SK-MEL-5 (cell line): ENCODE data around the gene ASPDH. TPM values are rescaled to one million over a fixed set of nuclear protein-coding genes. Genes with fewer than 3 reads are reported as not detected.

Experiments used
- DNase-seq: peaks from one replicate; pipeline ENCODE4 v3.0.0-alpha.2; 2016; ENCODE audit warnings: low read depth, low spot score
- in situ Hi-C: cut with HindIII; loops from 2 replicates; pipeline ENCODE4 v1.10.0; 2016; ENCODE audit warnings: low sequenced_read_pairs, high pct_unique_total_duplicates, low pct_unique_long_range_greater_than_20kb
- polyA plus RNA-seq, 2 experiments: library from polyadenylated mRNA; depleted of rRNA; stranded (reverse); fragments of >200 nt; gene quantifications; 2 replicates each; pipeline ENCODE4 v1.2.3, GENCODE V29; 2015
- total RNA-seq: library from RNA; depleted of rRNA; stranded (reverse); fragments of >200 nt; shearing (Covaris generic); gene quantifications from 2 replicates; pipeline ENCODE4 v1.2.3, GENCODE V29; 2014; rRNA removed

Gene ASPDH
- total RNA-seq = not detected in 2 replicates
- polyA plus RNA-seq (2015; cell fraction: cytosol; rRNA removed) = not detected in 2 replicates
- not detected in 2 replicates for polyA plus RNA-seq (2015; cell fraction: nucleus; rRNA removed)

- no peak for DNase-seq
- in situ Hi-C loops = no loop called here
Observed at GRCh38 chr19:50513746-50514345, at the start of gene ASPDH. ASPDH (minus strand) TSS chr19:50513913; CDS start chr19:50513823, 90 bp downstream.

- no peak for DNase-seq
- in situ Hi-C loops = no loop called here
Observed at GRCh38 chr19:50562996-50563395, 49.3 kb upstream of the ASPDH start.

- in situ Hi-C loops = no loop called here
- DNase-seq = no peak
Observed at GRCh38 chr19:50562329-50562728, 48.6 kb upstream of the ASPDH start.

- DNase-seq = no peak
- in situ Hi-C loops = no loop called here
Observed at GRCh38 chr19:50559636-50560035, 45.9 kb upstream of the ASPDH start.

GRCh38 chr19:50558449-50558848 is 44.7 kb upstream of the ASPDH start:
- DNase-seq = no peak
- in situ Hi-C loops = no loop called here

- in situ Hi-C loops = no loop called here
- no peak for DNase-seq
Observed at GRCh38 chr19:50558039-50558438, 44.3 kb upstream of the ASPDH start.

GRCh38 chr19:50557009-50557613 is 43.4 kb upstream of the ASPDH start:
- in situ Hi-C loops = no loop called here
- DNase-seq = no peak

- in situ Hi-C loops = no loop called here
Observed at GRCh38 chr19:50556282-50557008, 42.7 kb upstream of the ASPDH start.

GRCh38 chr19:50555450-50556281 is 42.0 kb upstream of the ASPDH start:
- in situ Hi-C loops = no loop called here
- no peak for DNase-seq

More at GRCh38 chr19:50556282-50557008, 42.7 kb upstream of the ASPDH start:
- peak; percentile 80 for DNase-seq

GRCh38 chr19:50555033-50555432 is 41.3 kb upstream of the ASPDH start:
- DNase-seq = no peak
- in situ Hi-C loops = no loop called here

GRCh38 chr19:50554212-50554611 is 40.5 kb upstream of the ASPDH start:
- in situ Hi-C loops = no loop called here
- DNase-seq = no peak

- in situ Hi-C loops = no loop called here
- DNase-seq = no peak
Observed at GRCh38 chr19:50553134-50553703, 39.5 kb upstream of the ASPDH start.

GRCh38 chr19:50552540-50552939 is 38.8 kb upstream of the ASPDH start:
- no peak for DNase-seq
- in situ Hi-C loops = no loop called here

GRCh38 chr19:50551715-50552187 is 38.0 kb upstream of the ASPDH start:
- in situ Hi-C loops = no loop called here
- DNase-seq = no peak

GRCh38 chr19:50551034-50551714 is 37.5 kb upstream of the ASPDH start:
- no peak for DNase-seq
- in situ Hi-C loops = no loop called here

GRCh38 chr19:50550594-50550966 is 36.9 kb upstream of the ASPDH start:
- no peak for DNase-seq
- in situ Hi-C loops = no loop called here
